Naive thymus-derived CD8-positive, alpha-beta T cell (primary cell): ENCODE results near the gene KIRREL3. TPM values are rescaled to one million over a fixed set of nuclear protein-coding genes. Genes with fewer than 3 reads are reported as not detected.

Experiments used
- ATAC-seq, 2 donors: fragments of 150-1000 bp; cut with Tn5 transposase in 1 of 2; sonication (Bioruptor Pico), chemical (Tn5 transposase) in 1 of 2; 1 replicate in 1 of 2; 2 replicates in 1 of 2; pipeline ENCODE4 v1.10.0; 2021; ENCODE audit warnings: mild to moderate bottlenecking in 2 of 2, moderate library complexity in 2 of 2
- POLR2A ChIA-PET: fragments of 350-600 bp; sonication (Branson Sonifier 250); formaldehyde crosslinking; loops from one replicate; lab custom pipeline; 2021; ENCODE audit warnings: antibody characterized with exemption; lab: Charles Lee
- DNase-seq, 10 donors: peaks; one replicate each; pipeline versions ENCODE4 v3.0.0 to v3.0.0-alpha.2; 2020 to 2022
- H3K27ac Mint-ChIP-seq, 10 donors: one replicate each; pipeline ENCODE4 v1.8.0; 2020 to 2022; ENCODE audit warnings: mild to moderate bottlenecking in 10 of 10, mixed read lengths in 10 of 10, moderate library complexity in 4 of 10, inconsistent platforms in 1 of 10
- H3K27me3 Mint-ChIP-seq, 5 donors: one replicate each; pipeline ENCODE4 v1.8.0; 2021 to 2022; ENCODE audit warnings: mixed read lengths in 5 of 5
- H3K36me3 Mint-ChIP-seq, 3 donors: one replicate each; pipeline ENCODE4 v1.8.0; 2020 to 2022; ENCODE audit warnings: mixed read lengths in 3 of 3, mild to moderate bottlenecking in 2 of 3, inconsistent platforms in 1 of 3
- H3K4me1 Mint-ChIP-seq, 4 donors: one replicate each; pipeline ENCODE4 v1.8.0; 2021 to 2022; ENCODE audit warnings: mixed read lengths in 4 of 4
- H3K4me3 Mint-ChIP-seq, 10 donors: one replicate each; pipeline ENCODE4 v1.8.0; 2020 to 2022; ENCODE audit warnings: mild to moderate bottlenecking in 10 of 10, mixed read lengths in 10 of 10, moderate library complexity in 6 of 10, inconsistent platforms in 1 of 10
- H3K9me3 Mint-ChIP-seq, 9 donors: one replicate each; pipeline ENCODE4 v1.8.0; 2020 to 2022; ENCODE audit warnings: mixed read lengths in 9 of 9, mild to moderate bottlenecking in 3 of 9, inconsistent platforms in 1 of 9, moderate library complexity in 1 of 9
- polyA plus RNA-seq, 3 donors: library from polyadenylated mRNA; unstranded; fragments of 300-500 nt; fragmentation: Illumina TruSeq; gene quantifications; one replicate each; pipeline ENCODE4 v1.2.3, GENCODE V29; 2021
- total RNA-seq, 8 experiments: library from RNA in 2 of 8; stranded (reverse) in 2 of 8; gene quantifications; one replicate each; pipeline ENCODE4 v1.2.3 and lab custom pipeline; 2021 to 2026

KIRREL3 gene
- total and polyA plus RNA-seq, 5 experiments from 2014 or later = not detected

GRCh38 chr11:126870021-126870420 is 130.5 kb downstream of the KIRREL3 start:
- no peaks in the 10 kb centered on the region for H3K4me1 Mint-ChIP-seq
- peaks cover 1 to 27% (median 9%) of the 10 kb centered on the region in 5 donors for H3K27me3 Mint-ChIP-seq
- H3K27ac Mint-ChIP-seq = no peak overlapping the region
- DNase-seq = no peak
- no peaks in the 10 kb centered on the region for H3K36me3 Mint-ChIP-seq
- H3K4me3 Mint-ChIP-seq = no peak overlapping the region
- peaks cover 0 to 4% (median 0%) of the 10 kb centered on the region in 9 donors for H3K9me3 Mint-ChIP-seq
- POLR2A ChIA-PET = no interaction called here
- no peak for ATAC-seq

DNA sequence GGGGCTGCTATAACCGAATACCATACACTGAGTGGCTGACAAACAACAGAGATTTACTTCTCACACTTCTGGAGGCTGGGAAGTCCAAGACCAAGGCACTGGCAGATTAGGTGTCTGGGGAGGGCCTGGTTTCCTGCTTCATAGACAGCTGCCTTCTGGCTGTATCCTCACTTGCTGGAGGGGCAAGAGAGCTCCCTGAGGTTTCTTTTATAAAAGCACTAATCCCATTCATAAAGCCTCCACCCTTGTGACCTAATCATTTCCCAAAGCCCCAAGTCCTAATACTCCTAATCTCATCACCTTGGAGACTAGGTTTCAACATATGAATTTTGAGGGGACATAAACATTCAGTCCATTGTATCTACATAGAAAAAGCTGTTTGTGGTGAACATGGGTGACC is 131.8 kb downstream of the KIRREL3 start:
- no peak overlapping the region for H3K4me3 Mint-ChIP-seq

DNA sequence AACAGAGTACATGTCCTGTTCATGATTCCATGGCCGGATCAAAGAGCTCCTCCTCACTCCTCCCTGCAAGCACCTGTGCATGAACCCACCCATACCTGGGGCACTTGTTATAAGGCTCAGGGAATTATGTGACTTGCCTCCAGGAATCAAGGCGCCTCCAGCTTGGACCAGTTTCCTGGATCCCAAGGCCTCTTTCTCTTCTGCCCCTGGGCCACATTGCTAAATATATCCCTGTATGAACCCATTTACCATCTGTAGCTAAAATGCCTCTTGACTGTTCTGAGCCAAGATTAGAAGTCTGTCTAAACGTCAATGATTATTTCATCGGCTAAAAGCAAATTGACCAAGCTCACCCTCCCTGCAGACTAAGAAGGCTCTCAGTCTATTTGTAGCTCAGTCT is 135.6 kb downstream of the KIRREL3 start:
- Mint-ChIP-seq H3K27me3 (peaks cover 4 to 34% (median 11%) of the 10 kb centered on the region in 5 donors), H3K27ac (no peak overlapping the region), H3K36me3 (no peaks in the 10 kb centered on the region), H3K9me3 (peaks cover 0 to 7% (median 0%) of the 10 kb centered on the region in 9 donors), H3K4me3 (no peak overlapping the region), H3K4me1 (no peaks in the 10 kb centered on the region)
- ATAC-seq = no peak
- DNase-seq = no peak
- POLR2A ChIA-PET = no interaction called here

More for the DNA sequence above, 131.8 kb downstream of the KIRREL3 start:
- peaks cover 1 to 28% (median 10%) of the 10 kb centered on the region in 5 donors for H3K27me3 Mint-ChIP-seq
- H3K36me3 Mint-ChIP-seq = no peaks in the 10 kb centered on the region
- ATAC-seq = no peak
- H3K27ac Mint-ChIP-seq = no peak overlapping the region
- peaks cover 0 to 4% (median 0%) of the 10 kb centered on the region in 9 donors for H3K9me3 Mint-ChIP-seq
- H3K4me1 Mint-ChIP-seq = no peaks in the 10 kb centered on the region
- no peak for DNase-seq
- POLR2A ChIA-PET = no interaction called here

GRCh38 chr11:126863294-126863997 is 137.1 kb downstream of the KIRREL3 start:
- no peak for ATAC-seq
- H3K27ac Mint-ChIP-seq = no peak overlapping the region
- H3K27me3 Mint-ChIP-seq = peaks cover 4 to 49% (median 13%) of the 10 kb centered on the region in 5 donors
- POLR2A ChIA-PET = no interaction called here
- peaks cover 0 to 13% (median 0%) of the 10 kb centered on the region in 9 donors for H3K9me3 Mint-ChIP-seq
- no peaks in the 10 kb centered on the region for H3K4me1 Mint-ChIP-seq
- H3K4me3 Mint-ChIP-seq = no peak overlapping the region
- no peaks in the 10 kb centered on the region for H3K36me3 Mint-ChIP-seq
- DNase-seq = no peak

GRCh38 chr11:126862664-126863243 is 137.8 kb downstream of the KIRREL3 start:
- ATAC-seq (no peak), DNase-seq (no peak)
- peaks cover 0 to 13% (median 0%) of the 10 kb centered on the region in 9 donors for H3K9me3 Mint-ChIP-seq
- no peaks in the 10 kb centered on the region for H3K4me1 Mint-ChIP-seq
- no peak overlapping the region for H3K27ac Mint-ChIP-seq
- H3K27me3 Mint-ChIP-seq = peaks cover 4 to 50% (median 13%) of the 10 kb centered on the region in 5 donors
- no peak overlapping the region for H3K4me3 Mint-ChIP-seq
- POLR2A ChIA-PET = no interaction called here
- H3K36me3 Mint-ChIP-seq = no peaks in the 10 kb centered on the region

DNA sequence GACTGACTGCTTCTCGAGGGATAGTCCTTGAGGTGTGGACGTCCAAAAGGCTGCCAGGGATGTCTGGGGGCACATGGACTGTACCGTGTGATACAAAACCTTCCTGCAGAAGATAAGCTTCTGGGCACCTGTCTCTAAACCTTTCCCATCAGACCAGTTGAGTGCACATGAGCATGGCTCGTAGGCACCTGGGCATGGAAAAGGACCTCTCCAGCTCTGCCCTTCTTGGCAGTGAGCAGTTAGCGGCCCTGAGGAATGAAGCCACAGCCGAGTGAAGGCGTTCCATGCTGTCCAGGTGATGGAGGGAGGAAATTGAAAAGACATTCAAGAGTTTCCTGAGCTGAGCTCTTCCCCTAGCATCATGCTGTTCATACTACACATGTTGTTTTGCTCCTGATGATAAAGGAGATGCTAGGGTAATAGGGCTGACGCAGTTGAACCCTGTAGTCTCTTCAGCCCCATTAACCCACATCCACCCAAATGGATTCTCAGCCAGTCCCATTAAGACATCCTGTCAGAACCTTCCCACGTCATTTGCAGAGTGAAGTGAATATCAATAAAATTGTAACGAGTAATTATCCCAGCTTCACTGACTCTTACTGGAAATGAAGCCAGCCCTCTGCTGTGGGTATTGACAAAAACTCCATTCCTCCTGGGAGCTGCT is 138.6 kb downstream of the KIRREL3 start:
- H3K9me3 Mint-ChIP-seq = peaks cover 0 to 13% (median 0%) of the 10 kb centered on the region in 9 donors
- no peak for DNase-seq
- peak overlapping the region in 1 of 10 donors; percentile 9 for H3K4me3 Mint-ChIP-seq
- no peak for ATAC-seq
- peaks cover 2 to 50% (median 11%) of the 10 kb centered on the region in 5 donors for H3K27me3 Mint-ChIP-seq
- POLR2A ChIA-PET = no interaction called here
- H3K27ac Mint-ChIP-seq = no peak overlapping the region
- H3K36me3 Mint-ChIP-seq = no peaks in the 10 kb centered on the region
- H3K4me1 Mint-ChIP-seq = no peaks in the 10 kb centered on the region

DNA sequence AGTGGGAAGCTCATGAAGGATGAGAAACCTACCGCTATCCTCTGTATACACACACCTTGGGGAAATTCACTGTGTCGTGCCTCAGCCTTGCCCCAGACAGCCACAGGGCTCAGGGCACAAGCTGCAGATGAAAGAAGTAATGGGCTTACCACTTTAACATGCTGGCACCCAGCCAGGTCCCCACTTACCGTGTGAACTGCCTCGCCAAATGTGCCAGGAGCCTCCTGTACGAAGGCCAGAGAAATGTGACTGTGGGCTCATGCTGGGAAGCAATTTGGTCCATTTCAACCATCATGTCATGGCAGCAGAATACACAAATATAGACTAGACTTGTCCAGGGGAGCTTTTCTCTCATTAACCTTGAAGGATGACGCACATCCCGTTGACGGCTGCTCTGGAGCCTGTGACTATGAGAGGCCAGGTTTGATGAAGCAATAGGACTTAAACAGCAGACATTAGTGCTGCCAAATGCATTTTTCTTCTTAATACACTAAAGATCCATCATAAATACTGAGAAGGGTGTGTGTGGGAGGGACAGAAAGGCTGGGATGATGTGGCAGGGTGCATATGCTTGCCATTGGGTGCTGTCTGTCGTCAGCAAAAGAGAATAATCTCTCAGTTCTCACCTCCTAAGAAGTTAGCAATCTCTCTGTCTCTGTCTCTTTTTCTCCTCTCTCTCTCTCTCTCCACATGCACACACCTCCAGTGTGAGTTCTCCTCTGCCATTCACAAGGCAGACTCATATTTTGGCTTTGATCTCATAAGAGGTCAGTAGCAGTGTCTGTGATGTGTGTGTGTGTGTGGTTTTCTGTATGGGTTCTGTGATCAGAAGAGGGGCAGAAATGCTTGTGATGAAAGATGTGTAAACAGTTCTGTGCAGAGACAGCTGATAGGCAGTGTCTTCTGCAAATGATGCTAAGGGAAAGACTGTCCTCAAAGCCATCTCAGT is 142.4 kb downstream of the KIRREL3 start:
- Mint-ChIP-seq H3K36me3 (no peaks in the 10 kb centered on the region), H3K27ac (no peak overlapping the region), H3K4me1 (no peaks in the 10 kb centered on the region), H3K9me3 (peaks cover 0 to 13% (median 0%) of the 10 kb centered on the region in 9 donors), H3K4me3 (no peak overlapping the region), H3K27me3 (peaks cover 2 to 38% (median 7%) of the 10 kb centered on the region in 5 donors)
- POLR2A ChIA-PET = no interaction called here
- no peak for ATAC-seq
- DNase-seq = no peak

- DNase-seq (no peak), ATAC-seq (no peak)
- POLR2A ChIA-PET = no interaction called here
- no peak overlapping the region for H3K4me3 Mint-ChIP-seq
- H3K27me3 Mint-ChIP-seq = peaks cover 2 to 22% (median 7%) of the 10 kb centered on the region in 5 donors
- H3K9me3 Mint-ChIP-seq = peaks cover 0 to 12% (median 0%) of the 10 kb centered on the region in 9 donors
- H3K36me3 Mint-ChIP-seq = no peaks in the 10 kb centered on the region
- H3K4me1 Mint-ChIP-seq = no peaks in the 10 kb centered on the region
- H3K27ac Mint-ChIP-seq = no peak overlapping the region
Measured at GRCh38 chr11:126855536-126855935, 145.0 kb downstream of the KIRREL3 start.

- Mint-ChIP-seq H3K27me3 (peaks cover 0 to 5% (median 0%) of the 10 kb centered on the region in 5 donors), H3K36me3 (no peaks in the 10 kb centered on the region), H3K4me1 (no peaks in the 10 kb centered on the region), H3K4me3 (no peak overlapping the region), H3K27ac (no peak overlapping the region), H3K9me3 (no peaks in the 10 kb centered on the region)
- ATAC-seq (no peak), DNase-seq (no peak)
- POLR2A ChIA-PET = no interaction called here
Measured at GRCh38 chr11:126853732-126854131, 146.8 kb downstream of the KIRREL3 start.

DNA sequence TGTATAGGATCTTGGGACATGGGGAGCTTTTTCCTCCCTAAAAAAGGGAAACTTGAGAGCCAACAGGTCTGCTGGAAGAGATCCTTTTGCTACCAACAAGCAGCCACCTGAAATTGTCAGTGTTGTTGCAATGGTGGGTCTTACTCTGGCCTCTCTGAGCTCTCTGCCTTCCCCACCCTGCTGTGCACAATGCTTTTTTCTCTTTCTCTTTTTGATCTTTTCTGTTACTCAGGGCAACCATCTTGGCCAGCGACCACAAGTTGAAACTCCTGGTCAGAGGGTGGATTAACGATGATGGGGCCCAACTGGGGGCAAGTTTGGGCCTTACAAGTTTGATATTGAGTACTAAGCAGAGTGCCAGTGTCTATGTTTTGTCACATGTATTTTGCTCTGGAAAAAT is 155.8 kb downstream of the KIRREL3 start:
- no peaks in the 10 kb centered on the region for H3K36me3 Mint-ChIP-seq

GRCh38 chr11:126843096-126843495 is 157.5 kb downstream of the KIRREL3 start:
- no peak for DNase-seq
- Mint-ChIP-seq H3K4me3 (no peak overlapping the region), H3K36me3 (no peaks in the 10 kb centered on the region), H3K4me1 (no peaks in the 10 kb centered on the region), H3K27me3 (peaks cover 0 to 3% (median 0%) of the 10 kb centered on the region in 5 donors), H3K9me3 (no peaks in the 10 kb centered on the region), H3K27ac (no peak overlapping the region)
- POLR2A ChIA-PET = no interaction called here
- ATAC-seq = no peak

More for the DNA sequence above, 155.8 kb downstream of the KIRREL3 start:
- POLR2A ChIA-PET = no interaction called here
- DNase-seq (no peak), ATAC-seq (no peak)
- Mint-ChIP-seq H3K4me1 (no peaks in the 10 kb centered on the region), H3K9me3 (no peaks in the 10 kb centered on the region), H3K27ac (peak overlapping the region in 1 of 10 donors; percentile 4), H3K27me3 (peaks cover 0 to 3% (median 0%) of the 10 kb centered on the region in 5 donors), H3K4me3 (no peak overlapping the region)

- H3K9me3 Mint-ChIP-seq = no peaks in the 10 kb centered on the region
- DNase-seq = no peak
- H3K4me3 Mint-ChIP-seq = no peak overlapping the region
- H3K27me3 Mint-ChIP-seq = peaks cover 0 to 6% (median 3%) of the 10 kb centered on the region in 5 donors
- H3K36me3 Mint-ChIP-seq = no peaks in the 10 kb centered on the region
- H3K4me1 Mint-ChIP-seq = no peaks in the 10 kb centered on the region
- POLR2A ChIA-PET = no interaction called here
- ATAC-seq = no peak
- no peak overlapping the region for H3K27ac Mint-ChIP-seq
Measured at GRCh38 chr11:126841999-126842398, 158.6 kb downstream of the KIRREL3 start.
